ENCODE data around the gene RNFT2. TPM values are rescaled to one million over a fixed set of nuclear protein-coding genes. Genes with fewer than 3 reads are reported as not detected.
"Not testable (repeated sequence)": the region's sequence is repeated elsewhere in the genome, so short reads cannot be mapped to it uniquely, and the experiment has no call there.

RNFT2 gene
- total RNA-seq, 1 donor from 2014 or later = 55.8 TPM

DNA sequence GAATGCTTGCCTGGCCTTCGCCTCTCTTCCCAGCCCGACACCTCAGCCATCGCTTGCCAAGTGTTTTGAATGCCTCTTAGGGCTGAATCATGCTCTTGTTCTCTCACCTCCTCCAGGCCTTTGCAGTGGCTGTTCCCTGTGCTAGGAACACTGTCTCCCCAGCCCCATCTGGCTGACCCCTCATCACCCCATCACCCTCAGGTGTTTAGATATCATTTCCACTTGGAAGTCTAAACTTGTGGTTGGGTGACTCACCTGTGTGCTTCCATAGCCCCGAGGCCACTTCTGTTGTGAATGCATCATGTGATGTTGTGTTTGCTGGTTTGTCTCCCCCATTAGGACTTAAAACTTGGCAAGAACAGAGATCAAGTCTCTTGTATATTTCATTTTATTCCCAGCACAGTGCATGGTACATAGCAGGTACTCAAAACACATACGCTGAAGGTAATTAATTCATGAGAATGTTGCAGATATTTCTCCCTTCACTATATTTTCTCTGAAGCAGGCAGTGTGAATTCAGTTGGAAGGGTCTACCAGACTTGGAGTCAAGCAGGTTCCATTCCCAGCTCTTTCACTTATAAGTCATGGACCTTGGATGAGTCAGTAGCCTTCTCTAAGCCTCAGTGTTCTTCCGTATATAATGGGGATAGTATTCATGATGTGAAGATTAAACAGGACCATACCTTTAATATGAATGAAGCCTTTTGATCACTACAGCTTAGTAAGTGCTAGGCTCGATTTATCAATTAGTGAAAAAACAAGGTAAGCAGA lies 75.3 kb downstream of the RNFT2 start:
- no peak for DNase-seq
- peaks cover 8% of the 10 kb centered on the region for H3K4me1 Mint-ChIP-seq (ENCODE audit: low read depth, unreplicated experiment)
- peaks cover 3% of the 10 kb centered on the region for H3K9me3 Mint-ChIP-seq (ENCODE audit: unreplicated experiment)
- no peaks in the 10 kb centered on the region for H3K36me3 Mint-ChIP-seq (ENCODE audit: unreplicated experiment)
- H3K27me3 Mint-ChIP-seq (ENCODE audit: unreplicated experiment) = peaks cover 4% of the 10 kb centered on the region
- no peak overlapping the region for H3K27ac Mint-ChIP-seq (ENCODE audit: unreplicated experiment)
- TF ChIP-seq, protein P1, sequence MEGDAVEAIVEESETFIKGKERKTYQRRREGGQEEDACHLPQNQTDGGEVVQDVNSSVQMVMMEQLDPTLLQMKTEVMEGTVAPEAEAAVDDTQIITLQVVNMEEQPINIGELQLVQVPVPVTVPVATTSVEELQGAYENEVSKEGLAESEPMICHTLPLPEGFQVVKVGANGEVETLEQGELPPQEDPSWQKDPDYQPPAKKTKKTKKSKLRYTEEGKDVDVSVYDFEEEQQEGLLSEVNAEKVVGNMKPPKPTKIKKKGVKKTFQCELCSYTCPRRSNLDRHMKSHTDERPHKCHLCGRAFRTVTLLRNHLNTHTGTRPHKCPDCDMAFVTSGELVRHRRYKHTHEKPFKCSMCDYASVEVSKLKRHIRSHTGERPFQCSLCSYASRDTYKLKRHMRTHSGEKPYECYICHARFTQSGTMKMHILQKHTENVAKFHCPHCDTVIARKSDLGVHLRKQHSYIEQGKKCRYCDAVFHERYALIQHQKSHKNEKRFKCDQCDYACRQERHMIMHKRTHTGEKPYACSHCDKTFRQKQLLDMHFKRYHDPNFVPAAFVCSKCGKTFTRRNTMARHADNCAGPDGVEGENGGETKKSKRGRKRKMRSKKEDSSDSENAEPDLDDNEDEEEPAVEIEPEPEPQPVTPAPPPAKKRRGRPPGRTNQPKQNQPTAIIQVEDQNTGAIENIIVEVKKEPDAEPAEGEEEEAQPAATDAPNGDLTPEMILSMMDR (IDR thresholded peaks at IDR 0.05; ENCODE audit: partially characterized antibody, unreplicated experiment) = no peak
- H3K4me3 Mint-ChIP-seq (ENCODE audit: unreplicated experiment) = no peak overlapping the region

DNA sequence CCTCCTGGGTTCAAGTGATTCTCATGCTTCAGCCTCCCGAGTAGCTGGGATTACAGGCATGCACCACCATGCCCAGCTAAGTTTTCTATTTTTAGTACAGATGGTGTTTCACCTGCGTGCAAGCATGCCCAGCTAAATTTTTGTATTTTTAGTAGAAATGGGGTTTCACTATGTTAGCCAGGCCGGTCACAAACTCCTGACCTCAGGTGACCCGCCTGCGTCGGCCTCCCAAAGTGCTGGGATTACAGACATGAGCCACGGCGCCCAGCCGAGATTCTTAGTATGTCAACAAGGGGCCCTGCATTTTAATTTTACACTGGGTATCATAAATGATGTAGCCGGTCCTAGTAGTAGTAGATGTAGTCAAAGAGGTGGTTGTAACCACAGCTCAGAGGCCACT lies 76.7 kb downstream of the RNFT2 start:
- not testable (repeated sequence) for H3K27me3 Mint-ChIP-seq (ENCODE audit: unreplicated experiment); H3K4me3 Mint-ChIP-seq (ENCODE audit: unreplicated experiment); H3K27ac Mint-ChIP-seq (ENCODE audit: unreplicated experiment); H3K9me3 Mint-ChIP-seq (ENCODE audit: unreplicated experiment); DNase-seq; H3K36me3 Mint-ChIP-seq (ENCODE audit: unreplicated experiment)
- peaks cover 11% of the 10 kb centered on the region for H3K4me1 Mint-ChIP-seq (ENCODE audit: low read depth, unreplicated experiment)

DNA sequence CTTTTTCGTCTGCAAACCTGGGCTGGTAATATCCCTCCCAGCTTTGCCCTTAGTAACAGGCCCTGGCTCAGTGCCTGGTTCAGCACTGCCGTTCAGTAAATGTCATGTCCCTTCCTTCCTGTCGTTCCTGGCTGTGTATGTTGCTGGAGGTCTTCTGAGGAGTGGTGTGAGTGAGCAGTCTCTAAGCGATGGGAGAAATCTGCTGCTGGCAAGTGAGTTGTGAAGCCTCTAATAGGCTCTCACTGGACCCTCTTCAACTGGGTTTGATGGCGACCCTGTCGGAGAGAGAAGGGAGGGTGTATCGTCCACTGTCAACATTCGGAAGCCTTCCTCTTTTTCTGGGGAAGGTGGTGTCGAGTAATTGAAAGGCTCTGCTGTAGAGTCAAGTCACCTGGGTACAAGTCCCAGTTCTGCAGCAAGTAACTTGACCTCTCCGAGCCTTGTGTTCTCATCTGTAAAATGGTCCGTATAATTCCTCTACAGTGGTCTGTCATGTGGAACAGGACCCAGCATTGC lies 80.3 kb downstream of the RNFT2 start:
- Mint-ChIP-seq H3K4me1 (ENCODE audit: low read depth, unreplicated experiment) (peaks cover 13% of the 10 kb centered on the region), H3K27me3 (ENCODE audit: unreplicated experiment) (peaks cover 4% of the 10 kb centered on the region), H3K36me3 (ENCODE audit: unreplicated experiment) (no peaks in the 10 kb centered on the region), H3K27ac (ENCODE audit: unreplicated experiment) (peak overlapping the region; percentile 100), H3K4me3 (ENCODE audit: unreplicated experiment) (peak overlapping the region; percentile 97), H3K9me3 (ENCODE audit: unreplicated experiment) (peaks cover 10% of the 10 kb centered on the region)
- DNase-seq = no peak
- TF ChIP-seq, protein P1 (IDR thresholded peaks at IDR 0.05; ENCODE audit: partially characterized antibody, unreplicated experiment) = no peak

DNA sequence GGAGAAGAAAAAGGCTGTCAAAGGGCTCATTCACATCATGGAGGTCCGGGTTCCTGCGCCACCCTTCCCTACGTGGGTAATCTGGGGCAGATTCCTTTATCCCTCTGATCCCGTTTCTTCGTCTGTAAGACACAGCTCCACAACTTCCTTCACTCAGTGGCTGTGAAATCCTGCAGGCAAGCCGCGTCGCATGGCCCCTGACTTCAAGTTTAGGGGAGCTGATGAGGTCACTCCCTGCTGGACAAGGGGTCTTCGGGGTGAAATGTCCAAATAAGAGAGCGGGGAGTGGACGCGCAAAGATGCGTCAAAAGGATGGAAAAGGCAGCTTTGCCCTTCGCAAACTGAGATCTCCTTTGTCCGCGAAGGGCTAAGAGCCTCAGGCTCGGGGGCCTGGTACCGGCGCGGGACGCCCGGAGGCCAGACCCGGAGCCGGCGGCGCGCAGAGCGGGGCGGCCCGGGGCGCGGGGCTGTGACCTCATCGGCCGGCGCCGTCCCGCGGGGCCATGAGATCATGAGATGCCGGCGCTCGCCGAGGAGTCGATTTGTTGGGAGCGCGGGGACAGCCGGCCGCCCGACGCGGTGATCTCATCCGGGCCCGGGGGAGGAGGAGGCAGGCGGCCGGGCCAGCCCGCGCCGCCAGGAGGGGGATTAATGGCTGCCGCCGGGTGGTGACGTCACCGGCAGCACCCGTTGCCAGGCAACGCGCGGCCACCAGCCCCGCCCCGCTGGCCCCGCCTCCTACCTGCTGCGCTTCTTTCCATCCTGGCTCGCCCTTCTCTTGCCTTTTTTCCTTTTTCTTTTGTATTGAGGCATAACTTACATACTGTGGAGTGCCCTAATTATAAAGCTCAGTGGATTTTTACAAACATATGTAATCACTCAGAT lies 81.1 kb downstream of the RNFT2 start:
- Mint-ChIP-seq H3K27ac (ENCODE audit: unreplicated experiment) (peak overlapping the region; percentile 100), H3K27me3 (ENCODE audit: unreplicated experiment) (peaks cover 4% of the 10 kb centered on the region), H3K9me3 (ENCODE audit: unreplicated experiment) (peaks cover 10% of the 10 kb centered on the region), H3K4me1 (ENCODE audit: low read depth, unreplicated experiment) (peaks cover 13% of the 10 kb centered on the region), H3K36me3 (ENCODE audit: unreplicated experiment) (no peaks in the 10 kb centered on the region), H3K4me3 (ENCODE audit: unreplicated experiment) (peak overlapping the region; percentile 97)
- DNase-seq = peak; percentile 95
- TF ChIP-seq, protein P1 (IDR thresholded peaks at IDR 0.05; ENCODE audit: partially characterized antibody, unreplicated experiment) = no peak

DNA sequence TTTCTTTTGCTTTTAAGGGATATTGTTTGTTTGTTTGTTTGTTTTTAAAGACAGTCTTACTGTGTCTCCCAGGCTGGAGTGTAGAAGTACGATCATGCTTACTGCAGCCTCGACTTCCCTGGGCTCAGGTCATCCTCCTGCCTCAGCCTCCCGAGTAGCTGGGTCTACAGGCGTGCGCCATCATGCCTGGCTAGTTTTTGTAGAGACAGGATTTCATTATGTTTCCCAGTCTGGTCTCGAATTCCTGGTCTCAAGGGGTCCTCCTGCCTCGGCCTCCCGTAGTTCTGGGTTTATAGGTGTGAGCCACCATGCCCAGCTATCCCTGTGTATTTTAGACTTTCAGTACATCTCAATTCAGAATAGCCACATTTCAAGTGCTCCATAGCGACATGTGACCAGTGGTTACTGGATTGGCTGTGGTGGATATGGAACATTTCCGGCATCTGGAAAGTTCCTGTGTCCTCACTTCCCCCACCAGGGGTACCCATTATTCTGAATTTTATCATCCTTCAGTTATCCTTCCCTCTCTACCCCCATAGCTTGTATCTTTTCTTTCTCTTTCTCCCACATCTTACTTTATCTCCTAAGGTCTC lies 82.0 kb downstream of the RNFT2 start:
- Mint-ChIP-seq H3K27me3 (ENCODE audit: unreplicated experiment) (peaks cover 4% of the 10 kb centered on the region), H3K36me3 (ENCODE audit: unreplicated experiment) (no peaks in the 10 kb centered on the region), H3K4me1 (ENCODE audit: low read depth, unreplicated experiment) (peaks cover 13% of the 10 kb centered on the region), H3K9me3 (ENCODE audit: unreplicated experiment) (peaks cover 10% of the 10 kb centered on the region), H3K4me3 (ENCODE audit: unreplicated experiment) (peak overlapping the region; percentile 23), H3K27ac (ENCODE audit: unreplicated experiment) (peak overlapping the region; percentile 97)
- DNase-seq = no peak
- TF ChIP-seq, protein P1 (IDR thresholded peaks at IDR 0.05; ENCODE audit: partially characterized antibody, unreplicated experiment) = no peak

All from glutamatergic neuron (in vitro differentiated cells).